Right hindlimb (tissue), 1 donor: ENCODE results near the gene SDF2.
"Not testable (repeated sequence)": the region's sequence is repeated elsewhere in the genome, so short reads cannot be mapped to it uniquely, and the experiment has no call there.

Source experiments
- DNase-seq: peaks from one replicate; pipeline ENCODE4 v3.0.0-alpha.2; 2018

Gene SDF2

GRCh38 chr17:28623696-28624095, 38.0 kb downstream of the SDF2 start:
- DNase-seq: no peak

- DNase-seq: no peak
These were observed 39.5 kb downstream of the SDF2 start for GRCh38 chr17:28622186-28622585.

GRCh38 chr17:28620010-28620409, 41.7 kb downstream of the SDF2 start:
- DNase-seq: no peak

GRCh38 chr17:28618464-28618863, 43.2 kb downstream of the SDF2 start:
- DNase-seq: no peak

GRCh38 chr17:28616281-28616680, 45.4 kb downstream of the SDF2 start:
- DNase-seq: no peak

- DNase-seq: no peak
These were observed 46.3 kb downstream of the SDF2 start for GRCh38 chr17:28615260-28615940.

- DNase-seq: no peak
These were observed 47.8 kb downstream of the SDF2 start, which contains the start of gene RSKR for GRCh38 chr17:28613931-28614381. Gene RSKR, minus strand, starts transcription at chr17:28614185. Its CDS starts 24 bp downstream, at chr17:28614161.

GRCh38 chr17:28612936-28613872, 48.5 kb downstream of the SDF2 start:
- peak; percentile 38 for DNase-seq

- DNase-seq: no peak
These were observed 49.2 kb downstream of the SDF2 start for GRCh38 chr17:28612531-28612930.

- DNase-seq: no peak
These were observed 51.3 kb downstream of the SDF2 start for GRCh38 chr17:28610376-28610775.

GRCh38 chr17:28604031-28604430, 57.7 kb downstream of the SDF2 start:
- DNase-seq: not testable (repeated sequence)

GRCh38 chr17:28599311-28600184, 62.2 kb downstream of the SDF2 start:
- peak; percentile 74 for DNase-seq

- DNase-seq: peak; percentile 96
These were observed 62.9 kb downstream of the SDF2 start, which contains the start of gene SPAG5 for GRCh38 chr17:28598799-28599310. Gene SPAG5, minus strand, starts transcription at chr17:28599025. Its CDS starts 79 bp downstream, at chr17:28598946.

GRCh38 chr17:28598389-28598788, 63.3 kb downstream of the SDF2 start:
- DNase-seq: no peak
